ENCODE measurements around the gene ATP8B3. TPM values are rescaled to one million over a fixed set of nuclear protein-coding genes. Genes with fewer than 3 reads are reported as not detected.

Gene ATP8B3
- total RNA-seq, result 1.8 and 2.1 TPM in 2 replicates

GRCh38 chr19:1811942-1812425, at the start of gene ATP8B3:
Gene ATP8B3 (minus strand): TSS chr19:1812276. CDS start chr19:1811736, 540 bp downstream.

GRCh38 chr19:1848399-1849131, 36.5 kb upstream of the ATP8B3 start, which contains the start of gene REXO1:
Gene REXO1 (minus strand): TSS chr19:1848483. CDS start chr19:1848358, 125 bp downstream.

GRCh38 chr19:1752757-1753728, 59.0 kb downstream of the ATP8B3 start, which contains the start of gene ONECUT3:
Gene ONECUT3 (plus strand): TSS chr19:1753506. CDS start chr19:1753663, 157 bp downstream.

Other genes starting within 250 kb of the ATP8B3 start
- gene MEX3D, start 244.0 kb downstream of the ATP8B3 start, total RNA-seq, result 44.9 and 56.5 TPM in 2 replicates
- gene MBD3, start 219.4 kb downstream of the ATP8B3 start, total RNA-seq, result 75.4 and 81.9 TPM in 2 replicates
- 29.8 and 34.6 TPM in 2 replicates for gene UQCR11, start 206.8 kb downstream of the ATP8B3 start, total RNA-seq
- gene TCF3, start 159.7 kb downstream of the ATP8B3 start, total RNA-seq, result 69.8 and 102 TPM in 2 replicates
- gene ONECUT3, start 58.8 kb downstream of the ATP8B3 start, total RNA-seq, result not detected in 2 replicates
- 12.5 and 15.3 TPM in 2 replicates for gene REXO1, start 36.2 kb upstream of the ATP8B3 start, total RNA-seq
- gene KLF16, start 51.3 kb upstream of the ATP8B3 start, total RNA-seq, result 17.5 and 18.0 TPM in 2 replicates
- gene ABHD17A, start 73.2 kb upstream of the ATP8B3 start, total RNA-seq, result 63.3 and 75.2 TPM in 2 replicates
- 5.0 and 5.8 TPM in 2 replicates for gene ADAT3, start 93.1 kb upstream of the ATP8B3 start, total RNA-seq
- 64.8 and 74.0 TPM in 2 replicates for gene SCAMP4, start 93.1 kb upstream of the ATP8B3 start, total RNA-seq
- gene CSNK1G2, start 128.9 kb upstream of the ATP8B3 start, total RNA-seq, result 88.3 and 93.0 TPM in 2 replicates
- gene BTBD2, start 203.4 kb upstream of the ATP8B3 start, total RNA-seq, result 74.3 and 79.5 TPM in 2 replicates
- 64.0 and 65.4 TPM in 2 replicates for gene MKNK2, start 239.0 kb upstream of the ATP8B3 start, total RNA-seq